Measurements from ENCODE around the gene LY86. TPM values are rescaled to one million over a fixed set of nuclear protein-coding genes. Genes with fewer than 3 reads are reported as not detected.

LY86 gene
- total and polyA plus RNA-seq, 2 of the 13 experiments (the other 11 are each of a cell fraction or from before 2014, with no cell fraction given), result not detected

GRCh38 chr6:6626187-6626586 lies 37.7 kb downstream of the LY86 start (continued):
- no peak for TF ChIP-seq ZNF354B (CRISPR knock-in tag; IDR thresholded peaks at IDR 0.05)
- no peak for TF ChIP-seq CENPX (CRISPR knock-in tag; IDR thresholded peaks at IDR 0.05)
- TF ChIP-seq NCOR1 (IDR thresholded peaks at IDR 0.05; ENCODE audit: borderline replicate concordance, low read length), result no peak
- TF ChIP-seq ZBTB21 (CRISPR knock-in tag; IDR thresholded peaks at IDR 0.05), result no peak
- no peak for TF ChIP-seq GPBP1L1 (CRISPR knock-in tag; IDR thresholded peaks at IDR 0.05)

- H3K9me3 ChIP-seq (ENCODE audit: low read length), result no peaks in the 10 kb centered on the region
- in situ Hi-C loops (cut with HindIII; ENCODE audit: extremely low pct_ligation_motif_present, low pct_unique_long_range_greater_than_20kb), result no loop called here
- ATAC-seq (no peak), FAIRE-seq (no peak), DNase-seq (ENCODE audit: low spot score) (no peak)
- intact Hi-C loops (cut with micrococcal nuclease; ENCODE audit: unreplicated experiment), result no loop called here
- POLR2A ChIA-PET, result no interaction called here
- H3K4me3 ChIP-seq (replicated peaks in 1 of 3; ENCODE audit: insufficient read depth in 1 of 3, low read depth in 2 of 3, low read length in 3 of 3), result no peak overlapping the region
- no peaks in the 10 kb centered on the region for H4K20me1 ChIP-seq (ENCODE audit: insufficient read depth, low read length)
- H3K79me2 ChIP-seq (ENCODE audit: insufficient read depth, low read length), result no peaks in the 10 kb centered on the region
- no peak overlapping the region for H3K9ac ChIP-seq (ENCODE audit: insufficient read depth, low read depth, low read length)
- WGBS (ENCODE audit: low lambda C conversion rate), result 5% methylated on average over 2 of the region's 2 CpGs
- no peaks in the 10 kb centered on the region for H3K4me1 ChIP-seq (ENCODE audit: insufficient read depth, low read length)
- no peak overlapping the region for H2AFZ ChIP-seq (ENCODE audit: low read length)
- H3K36me3 ChIP-seq (replicated peaks in 1 of 2; ENCODE audit: control insufficient read depth in 1 of 2, insufficient read depth in 2 of 2, low read length in 2 of 2), result no peaks in the 10 kb centered on the region
- no TSS peak for BruUV-seq (replicated peaks)
- H3K4me2 ChIP-seq (ENCODE audit: low read depth, low read length), result no peak overlapping the region
- CTCF ChIA-PET (ENCODE audit: low intra/inter-chr PET ratio, low total read pairs), result no interaction called here
- no peak overlapping the region for H3K27ac ChIP-seq (ENCODE audit: extremely low read length, insufficient read depth, low read length)
- peaks cover 1 to 36% of the 10 kb centered on the region in 2 experiments; a peak in 3 of 5 replicates for H3K27me3 ChIP-seq (ENCODE audit: control insufficient read depth in 1 of 2, insufficient read depth in 2 of 2, low read length in 2 of 2)
- TF ChIP-seq, protein P1, sequence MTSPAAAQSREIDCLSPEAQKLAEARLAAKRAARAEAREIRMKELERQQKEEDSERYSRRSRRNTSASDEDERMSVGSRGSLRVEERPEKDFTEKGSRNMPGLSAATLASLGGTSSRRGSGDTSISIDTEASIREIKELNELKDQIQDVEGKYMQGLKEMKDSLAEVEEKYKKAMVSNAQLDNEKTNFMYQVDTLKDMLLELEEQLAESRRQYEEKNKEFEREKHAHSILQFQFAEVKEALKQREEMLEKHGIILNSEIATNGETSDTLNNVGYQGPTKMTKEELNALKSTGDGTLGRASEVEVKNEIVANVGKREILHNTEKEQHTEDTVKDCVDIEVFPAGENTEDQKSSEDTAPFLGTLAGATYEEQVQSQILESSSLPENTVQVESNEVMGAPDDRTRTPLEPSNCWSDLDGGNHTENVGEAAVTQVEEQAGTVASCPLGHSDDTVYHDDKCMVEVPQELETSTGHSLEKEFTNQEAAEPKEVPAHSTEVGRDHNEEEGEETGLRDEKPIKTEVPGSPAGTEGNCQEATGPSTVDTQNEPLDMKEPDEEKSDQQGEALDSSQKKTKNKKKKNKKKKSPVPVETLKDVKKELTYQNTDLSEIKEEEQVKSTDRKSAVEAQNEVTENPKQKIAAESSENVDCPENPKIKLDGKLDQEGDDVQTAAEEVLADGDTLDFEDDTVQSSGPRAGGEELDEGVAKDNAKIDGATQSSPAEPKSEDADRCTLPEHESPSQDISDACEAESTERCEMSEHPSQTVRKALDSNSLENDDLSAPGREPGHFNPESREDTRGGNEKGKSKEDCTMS (CRISPR knock-in tag; conservative IDR thresholded peaks at IDR 0.05), result no peak
- TF ChIP-seq, protein P2, sequence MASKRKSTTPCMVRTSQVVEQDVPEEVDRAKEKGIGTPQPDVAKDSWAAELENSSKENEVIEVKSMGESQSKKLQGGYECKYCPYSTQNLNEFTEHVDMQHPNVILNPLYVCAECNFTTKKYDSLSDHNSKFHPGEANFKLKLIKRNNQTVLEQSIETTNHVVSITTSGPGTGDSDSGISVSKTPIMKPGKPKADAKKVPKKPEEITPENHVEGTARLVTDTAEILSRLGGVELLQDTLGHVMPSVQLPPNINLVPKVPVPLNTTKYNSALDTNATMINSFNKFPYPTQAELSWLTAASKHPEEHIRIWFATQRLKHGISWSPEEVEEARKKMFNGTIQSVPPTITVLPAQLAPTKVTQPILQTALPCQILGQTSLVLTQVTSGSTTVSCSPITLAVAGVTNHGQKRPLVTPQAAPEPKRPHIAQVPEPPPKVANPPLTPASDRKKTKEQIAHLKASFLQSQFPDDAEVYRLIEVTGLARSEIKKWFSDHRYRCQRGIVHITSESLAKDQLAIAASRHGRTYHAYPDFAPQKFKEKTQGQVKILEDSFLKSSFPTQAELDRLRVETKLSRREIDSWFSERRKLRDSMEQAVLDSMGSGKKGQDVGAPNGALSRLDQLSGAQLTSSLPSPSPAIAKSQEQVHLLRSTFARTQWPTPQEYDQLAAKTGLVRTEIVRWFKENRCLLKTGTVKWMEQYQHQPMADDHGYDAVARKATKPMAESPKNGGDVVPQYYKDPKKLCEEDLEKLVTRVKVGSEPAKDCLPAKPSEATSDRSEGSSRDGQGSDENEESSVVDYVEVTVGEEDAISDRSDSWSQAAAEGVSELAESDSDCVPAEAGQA (IDR thresholded peaks at IDR 0.05; ENCODE audit: low read depth), result no peak
- TF ChIP-seq, protein P2 (CRISPR knock-in tag; IDR thresholded peaks at IDR 0.05; ENCODE audit: borderline replicate concordance), result no peak
- no peak for TF ChIP-seq GATA4 (IDR thresholded peaks at IDR 0.05; ENCODE audit: borderline replicate concordance, low read depth)
- TF ChIP-seq CTCF (CRISPR knock-in tag; IDR thresholded peaks at IDR 0.05), result no peak
These were observed 40.9 kb downstream of the LY86 start for GRCh38 chr6:6629402-6629801.
